ENCODE measurements around the gene RNF40.

Gene RNF40

DNA sequence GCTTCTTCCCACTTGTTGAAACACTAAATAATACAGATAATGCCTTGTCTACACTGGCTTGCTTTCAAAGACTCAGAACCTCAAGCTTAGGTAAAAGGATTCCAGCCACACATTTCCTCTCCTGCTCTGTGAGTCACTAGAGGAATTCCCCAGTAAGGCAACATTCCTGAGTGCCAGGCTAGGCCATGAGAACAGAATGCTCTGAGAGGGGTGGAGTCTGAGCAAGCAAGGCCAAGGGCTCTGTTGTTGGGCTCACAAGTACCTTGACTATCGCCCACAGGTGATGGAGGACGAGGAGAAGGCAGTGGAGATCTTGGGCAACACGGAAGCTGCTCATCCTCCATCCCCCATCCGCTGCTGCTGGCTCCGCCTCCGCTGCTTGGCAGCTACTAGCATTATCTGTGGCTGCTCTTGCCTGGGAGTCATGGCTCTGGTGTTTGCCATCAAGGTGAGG lies 20.6 kb upstream of the RNF40 start:
- no peak for DNase-seq

DNA sequence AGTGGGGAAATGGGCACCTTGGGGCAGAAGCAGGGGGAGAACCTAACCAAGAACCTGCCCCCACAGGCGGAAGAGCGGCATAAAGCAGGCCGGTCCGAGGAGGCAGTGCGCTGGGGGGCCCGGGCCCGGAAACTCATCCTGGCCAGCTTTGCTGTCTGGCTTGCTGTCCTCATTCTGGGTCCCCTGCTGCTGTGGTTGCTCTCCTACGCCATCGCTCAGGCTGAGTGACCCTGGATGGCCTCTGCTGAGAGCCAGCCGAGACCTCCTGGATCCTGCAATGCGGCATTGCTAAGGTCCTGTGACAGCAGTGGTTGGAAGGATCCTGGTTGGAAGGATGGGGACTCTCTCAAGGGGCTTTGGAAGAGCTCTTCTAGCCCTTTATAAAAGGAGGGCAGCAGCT lies 18.4 kb upstream of the RNF40 start:
- no peak for DNase-seq

DNA sequence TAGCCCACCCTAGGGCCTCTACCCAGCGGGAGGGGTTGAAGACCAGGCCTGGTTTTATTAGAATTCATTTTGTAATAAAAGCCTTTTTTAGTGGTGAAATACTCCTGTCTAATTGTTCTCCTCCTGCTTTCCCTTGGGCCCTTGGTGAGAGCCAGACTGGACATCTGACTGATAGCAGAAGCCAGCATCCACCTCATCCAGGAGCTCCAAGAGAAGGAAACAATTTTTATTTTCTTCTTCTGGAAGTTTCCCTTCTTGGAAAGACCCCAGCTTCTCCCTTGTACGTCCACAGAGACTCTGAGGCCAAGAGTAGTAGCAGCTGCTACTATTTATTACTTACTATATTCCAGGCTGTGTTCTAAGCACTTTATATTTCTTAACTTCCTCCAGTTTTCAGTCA lies 17.9 kb upstream of the RNF40 start:
- DNase-seq: no peak

DNA sequence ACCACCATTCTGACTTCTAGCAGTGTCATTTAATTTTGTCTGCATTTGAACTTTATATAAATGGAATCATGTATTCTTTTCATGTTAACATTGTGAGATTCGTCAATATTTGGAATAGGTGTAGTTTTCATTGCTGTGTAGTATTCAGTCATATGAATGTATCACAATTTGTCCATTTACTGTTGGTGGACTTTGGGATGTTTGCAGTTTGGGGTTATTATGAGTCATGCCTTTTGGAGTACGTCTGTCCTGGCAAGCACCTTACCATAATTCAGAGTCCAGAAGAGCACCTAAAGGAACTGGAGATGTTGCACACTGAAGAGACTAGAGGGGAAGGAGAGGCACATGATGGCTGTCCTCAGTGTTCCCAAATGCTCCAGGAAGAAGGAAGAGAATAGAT lies 17.0 kb upstream of the RNF40 start:
- no peak for DNase-seq

DNA sequence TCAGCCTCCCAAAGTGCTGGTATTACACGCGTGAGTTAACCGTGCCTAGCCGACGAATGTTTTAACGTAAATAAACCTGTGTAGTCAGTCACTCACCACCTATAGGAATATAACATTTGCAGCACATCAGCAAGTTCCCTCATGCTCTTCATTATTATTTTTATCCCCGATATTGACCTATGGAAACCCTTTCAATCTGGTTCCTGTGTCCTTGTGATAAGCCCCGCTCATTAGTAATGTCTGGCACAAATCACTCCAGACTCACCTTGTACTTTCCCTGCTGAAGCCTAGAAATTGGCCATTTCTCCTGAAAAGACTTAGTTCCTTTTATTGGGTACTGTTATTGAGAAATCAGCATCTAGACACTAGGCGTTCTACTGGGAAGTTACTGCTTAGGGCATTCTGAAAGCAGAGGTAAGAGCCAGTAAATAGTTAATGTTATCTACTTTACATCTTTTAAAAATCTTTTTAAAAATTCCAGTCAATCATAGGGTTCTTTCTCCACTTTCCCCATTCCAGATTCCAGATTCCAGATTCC lies 15.4 kb upstream of the RNF40 start:
- no peak for DNase-seq

DNA sequence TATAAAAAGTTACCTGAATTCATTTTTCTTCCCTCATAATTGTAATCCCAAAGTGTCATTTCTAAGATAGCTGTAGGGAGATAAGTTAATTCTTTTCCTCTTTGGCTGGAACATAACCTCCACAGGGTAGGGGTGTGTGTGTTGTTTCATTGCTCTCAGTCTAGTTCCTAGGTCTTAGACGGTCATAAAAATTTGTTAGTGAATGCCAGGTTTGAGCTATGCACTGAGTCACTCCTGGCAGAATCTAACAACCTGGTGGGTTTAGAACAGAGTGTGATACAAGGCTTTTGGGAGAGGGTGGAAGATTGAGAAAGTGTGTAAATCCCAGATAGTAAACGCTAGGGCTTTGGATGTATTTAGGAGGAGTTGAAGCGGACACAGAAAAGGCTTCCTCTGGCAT lies 14.8 kb upstream of the RNF40 start:
- no peak for DNase-seq

DNA sequence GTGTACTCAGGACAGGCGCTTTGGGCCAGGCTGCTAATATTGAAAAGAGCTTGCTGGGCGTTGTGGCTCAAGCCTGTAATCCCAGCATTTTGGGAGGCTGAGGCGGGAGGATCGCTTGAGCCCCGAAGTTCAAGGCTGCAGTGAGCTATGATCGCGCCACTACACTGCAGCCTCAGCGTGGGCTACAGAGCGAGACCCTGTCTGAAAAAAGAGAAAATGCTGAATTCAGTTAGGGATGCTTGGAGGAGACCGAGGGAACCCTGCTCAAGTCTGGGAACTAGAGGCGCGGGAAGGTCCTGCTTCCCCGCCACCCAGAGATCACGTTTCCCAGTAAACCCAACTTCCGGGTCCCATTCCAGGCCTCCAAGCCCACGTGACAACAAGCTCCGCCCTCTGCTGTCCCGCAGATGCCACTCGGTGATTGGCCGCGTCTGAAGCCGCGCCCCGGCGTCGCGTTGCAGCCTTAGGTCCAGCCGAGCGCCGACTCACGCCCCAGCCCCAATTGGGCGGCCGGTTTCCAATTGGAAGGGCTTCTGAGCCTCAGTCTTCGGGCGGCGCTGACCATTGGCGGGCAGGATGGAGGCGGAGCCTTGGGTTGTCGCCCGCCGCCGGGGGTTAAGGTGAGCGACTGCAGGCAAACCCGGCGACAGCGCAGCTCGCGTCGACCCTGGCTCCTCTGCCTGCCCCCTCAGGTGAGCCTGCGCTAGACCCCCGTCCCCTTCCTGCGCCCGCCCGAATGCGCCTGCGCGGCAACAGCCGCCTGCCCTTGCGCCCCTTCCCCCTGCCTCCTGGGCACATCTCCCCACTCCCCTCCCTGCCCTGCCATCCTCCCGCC lies 14.1 kb upstream of the RNF40 start, which contains the start of gene PHKG2:
Gene PHKG2 (plus strand): TSS at position 627 of the 835 bp plus-strand sequence. CDS start 396 bp downstream, outside the sequence.
- peak; percentile 99 for DNase-seq

DNA sequence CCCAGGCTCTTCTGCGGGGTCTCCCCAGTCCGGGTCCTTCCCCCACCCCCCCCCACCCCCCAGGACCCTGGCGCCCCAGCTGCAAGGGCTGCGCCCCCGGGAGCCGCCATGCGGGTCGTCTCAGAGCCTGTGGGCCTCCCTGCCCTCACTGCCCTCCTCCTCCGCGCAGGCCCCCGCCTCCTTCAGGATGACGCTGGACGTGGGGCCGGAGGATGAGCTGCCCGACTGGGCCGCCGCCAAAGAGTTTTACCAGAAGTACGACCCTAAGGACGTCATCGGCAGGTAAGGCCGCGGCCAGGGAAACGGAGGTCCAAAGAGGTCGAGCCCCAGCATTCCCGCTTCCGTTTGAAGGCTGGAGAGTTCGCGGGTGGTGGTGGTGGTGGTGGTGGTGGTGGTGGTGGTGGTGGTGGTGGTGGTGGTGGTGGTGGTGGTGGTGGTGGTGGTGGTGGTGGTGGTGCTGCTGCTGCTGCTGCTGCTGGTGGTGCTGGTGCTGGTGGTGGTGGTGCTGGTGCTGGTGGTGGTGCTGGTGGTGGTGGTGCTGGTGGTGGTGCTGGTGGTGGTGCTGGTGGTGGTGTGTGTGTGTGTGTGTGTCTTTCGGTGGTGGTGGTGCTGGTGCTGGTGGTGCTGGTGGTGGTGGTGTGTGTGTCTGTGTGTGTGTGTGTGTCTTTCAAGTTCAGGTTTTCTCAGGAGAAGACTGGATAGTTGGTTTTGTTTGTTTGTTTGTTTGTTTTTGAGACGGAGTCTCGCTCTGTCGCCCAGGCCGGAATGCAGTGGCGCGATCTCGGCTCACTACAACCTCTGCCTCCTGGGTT lies 13.3 kb upstream of the RNF40 start:
- DNase-seq: peak; percentile 37

DNA sequence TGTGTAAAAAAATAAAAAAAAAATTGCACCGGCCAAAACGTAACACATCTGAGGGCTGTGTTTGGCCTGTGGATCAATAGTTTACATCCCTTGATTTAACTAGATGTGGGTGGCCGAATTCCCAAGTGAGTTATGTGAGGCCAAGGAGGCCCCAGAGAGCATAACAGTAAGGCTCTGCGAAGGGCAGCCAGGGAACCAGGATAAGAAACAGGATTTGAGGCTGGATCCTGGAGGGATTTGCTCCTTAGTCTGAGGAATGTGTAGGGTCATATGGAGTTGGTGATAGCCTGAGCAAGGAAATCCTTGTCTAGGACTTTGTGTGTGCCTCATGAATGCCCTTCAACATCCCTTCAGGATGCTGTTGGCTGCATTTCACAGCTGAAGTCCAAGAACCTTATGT lies 11.9 kb upstream of the RNF40 start:
- DNase-seq: no peak

DNA sequence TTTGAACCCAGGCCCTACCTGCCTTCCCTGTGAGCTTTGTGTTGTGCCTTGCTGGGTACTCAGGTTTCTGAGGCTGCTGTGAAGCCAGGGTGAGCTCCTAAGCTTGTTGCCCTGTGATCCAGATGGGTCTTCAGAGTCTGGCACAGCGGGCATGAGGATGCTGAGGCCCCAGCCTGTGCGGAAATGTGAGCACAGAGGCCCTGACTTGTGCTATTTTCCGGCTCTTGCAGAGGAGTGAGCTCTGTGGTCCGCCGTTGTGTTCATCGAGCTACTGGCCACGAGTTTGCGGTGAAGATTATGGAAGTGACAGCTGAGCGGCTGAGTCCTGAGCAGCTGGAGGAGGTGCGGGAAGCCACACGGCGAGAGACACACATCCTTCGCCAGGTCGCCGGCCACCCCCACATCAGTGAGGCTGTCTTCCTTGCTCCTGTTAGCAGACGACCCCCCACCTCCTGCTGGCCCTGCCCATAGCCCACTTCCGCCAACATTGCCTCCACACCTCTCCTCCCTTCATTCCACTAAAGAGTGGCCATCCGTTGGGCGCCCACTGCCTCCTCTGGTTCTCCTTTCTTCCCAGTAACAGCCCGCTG lies 11.2 kb upstream of the RNF40 start:
- no peak for DNase-seq

DNA sequence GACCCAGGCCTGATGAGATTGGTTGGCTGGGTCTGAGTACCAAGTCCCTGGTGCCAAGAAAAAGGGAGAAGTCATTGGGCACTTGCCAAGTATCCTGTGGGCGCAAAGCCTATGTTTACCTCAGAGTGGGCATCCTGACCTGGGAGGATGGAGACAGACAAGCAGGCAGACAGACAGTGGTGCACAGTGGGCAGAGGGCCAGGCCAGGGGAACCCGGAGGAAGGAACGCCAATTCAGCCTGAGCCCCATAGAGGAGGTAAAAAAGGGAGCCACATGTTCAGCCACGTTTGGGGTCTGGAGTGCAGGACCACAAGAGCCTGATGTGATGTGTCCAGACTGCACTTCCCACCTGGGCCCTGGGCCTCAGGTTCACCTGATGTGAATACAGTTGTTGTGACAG lies 8.5 kb upstream of the RNF40 start:
- no peak for DNase-seq

DNA sequence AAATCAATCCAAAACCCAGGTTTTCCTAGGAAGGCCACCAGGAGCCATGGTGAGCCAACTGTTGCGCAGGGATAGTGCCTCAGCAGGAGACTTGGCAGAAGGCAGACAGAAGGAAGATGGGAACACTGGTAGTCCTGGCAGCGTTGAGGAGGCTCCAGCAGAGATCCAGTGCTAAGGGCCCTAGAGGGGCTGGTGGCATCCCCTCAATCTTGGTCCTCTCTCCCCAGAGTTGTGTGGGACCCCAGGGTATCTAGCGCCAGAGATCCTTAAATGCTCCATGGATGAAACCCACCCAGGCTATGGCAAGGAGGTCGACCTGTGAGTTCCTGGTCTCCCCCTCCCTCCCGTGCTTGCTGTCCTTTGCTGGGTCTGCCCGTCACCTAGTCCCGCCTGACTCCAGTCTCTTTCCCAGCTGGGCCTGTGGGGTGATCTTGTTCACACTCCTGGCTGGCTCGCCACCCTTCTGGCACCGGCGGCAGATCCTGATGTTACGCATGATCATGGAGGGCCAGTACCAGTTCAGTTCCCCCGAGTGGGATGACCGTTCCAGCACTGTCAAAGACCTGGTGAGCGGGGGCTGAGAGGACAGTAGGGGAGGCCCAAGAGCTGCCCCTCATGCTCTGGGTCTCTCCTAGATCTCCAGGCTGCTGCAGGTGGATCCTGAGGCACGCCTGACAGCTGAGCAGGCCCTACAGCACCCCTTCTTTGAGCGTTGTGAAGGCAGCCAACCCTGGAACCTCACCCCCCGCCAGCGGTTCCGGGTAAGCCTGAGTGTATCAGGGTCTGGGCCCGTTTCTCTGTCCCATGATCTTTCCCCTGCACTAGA lies 6.0 kb upstream of the RNF40 start:
- DNase-seq: no peak

DNA sequence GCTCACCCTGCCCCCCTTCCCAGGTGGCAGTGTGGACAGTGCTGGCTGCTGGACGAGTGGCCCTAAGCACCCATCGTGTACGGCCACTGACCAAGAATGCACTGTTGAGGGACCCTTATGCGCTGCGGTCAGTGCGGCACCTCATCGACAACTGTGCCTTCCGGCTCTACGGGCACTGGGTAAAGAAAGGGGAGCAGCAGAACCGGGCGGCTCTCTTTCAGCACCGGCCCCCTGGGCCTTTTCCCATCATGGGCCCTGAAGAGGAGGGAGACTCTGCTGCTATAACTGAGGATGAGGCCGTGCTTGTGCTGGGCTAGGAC lies 5.4 kb upstream of the RNF40 start:
- DNase-seq: no peak

DNA sequence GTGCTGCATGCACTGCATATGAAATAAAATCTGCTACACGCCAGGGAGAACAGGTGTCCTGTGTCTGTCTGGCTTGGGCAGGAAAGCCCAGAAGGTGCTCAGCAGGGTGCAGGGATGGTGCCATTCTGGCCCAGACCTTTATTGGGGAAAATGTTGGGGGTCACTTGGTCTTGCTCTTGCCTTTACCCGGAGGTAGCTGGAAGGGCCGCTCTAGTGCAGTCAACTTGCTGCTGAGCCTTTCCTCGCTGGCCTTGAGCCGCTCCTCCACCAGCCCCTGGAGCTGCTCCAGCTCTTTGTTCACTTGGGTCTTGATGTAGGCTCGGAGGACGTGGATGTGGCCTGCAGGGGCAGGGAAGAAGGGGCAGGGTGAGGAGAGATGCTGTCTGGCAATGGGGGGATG lies 4.8 kb upstream of the RNF40 start:
- DNase-seq: no peak

DNA sequence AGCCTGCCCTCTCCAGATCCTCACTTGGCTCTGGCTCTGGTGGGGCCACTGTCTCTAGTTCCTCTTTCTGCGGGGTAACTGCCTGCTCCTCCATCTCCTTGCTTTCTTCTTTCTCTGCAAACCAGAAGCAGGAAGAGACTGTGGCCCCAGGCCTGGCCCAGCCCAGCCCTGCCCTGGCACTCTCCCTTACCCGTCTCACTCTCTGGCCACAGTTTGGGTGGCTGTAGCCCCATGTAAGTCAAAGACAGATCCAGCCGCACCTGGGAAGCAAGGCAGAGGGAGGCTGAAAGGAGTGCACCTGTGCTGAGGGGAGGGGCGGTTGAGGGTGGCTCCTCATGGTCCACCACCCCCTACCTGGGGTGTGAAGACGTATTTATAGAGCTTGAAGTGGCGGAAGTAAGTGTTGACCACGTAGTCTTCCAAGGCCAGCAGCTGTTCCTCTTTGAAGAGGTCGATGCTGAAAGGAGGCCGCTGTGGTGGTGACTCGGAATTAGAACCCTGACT lies 3.1 kb upstream of the RNF40 start:
- no peak for DNase-seq

DNA sequence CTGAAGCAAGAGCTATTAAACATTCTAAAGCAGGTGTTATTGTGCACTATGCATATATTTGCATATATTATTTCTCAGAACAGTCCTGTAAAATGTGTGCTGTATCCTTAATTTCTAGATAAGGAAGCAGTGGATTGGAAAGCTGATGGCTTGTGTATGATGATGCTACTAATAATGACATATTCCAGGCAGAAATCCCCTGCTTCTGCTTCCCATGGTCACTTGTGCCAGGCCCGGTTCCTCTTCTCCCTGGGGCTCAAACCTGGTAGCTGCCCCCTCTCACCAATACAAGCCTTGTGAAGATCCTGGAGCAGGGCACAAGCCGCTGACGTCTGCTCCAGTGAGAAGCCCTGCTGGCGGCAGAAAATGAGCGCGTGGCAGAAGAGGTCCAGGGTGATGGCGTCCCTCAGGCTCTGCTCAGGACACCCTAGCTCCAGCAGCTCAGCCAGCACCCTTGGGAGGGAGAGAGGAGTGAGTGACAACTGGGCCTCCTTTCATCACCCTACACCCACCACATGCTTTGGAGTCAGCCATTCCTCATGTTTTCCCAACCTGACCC lies 2.0 kb upstream of the RNF40 start:
- DNase-seq: no peak

DNA sequence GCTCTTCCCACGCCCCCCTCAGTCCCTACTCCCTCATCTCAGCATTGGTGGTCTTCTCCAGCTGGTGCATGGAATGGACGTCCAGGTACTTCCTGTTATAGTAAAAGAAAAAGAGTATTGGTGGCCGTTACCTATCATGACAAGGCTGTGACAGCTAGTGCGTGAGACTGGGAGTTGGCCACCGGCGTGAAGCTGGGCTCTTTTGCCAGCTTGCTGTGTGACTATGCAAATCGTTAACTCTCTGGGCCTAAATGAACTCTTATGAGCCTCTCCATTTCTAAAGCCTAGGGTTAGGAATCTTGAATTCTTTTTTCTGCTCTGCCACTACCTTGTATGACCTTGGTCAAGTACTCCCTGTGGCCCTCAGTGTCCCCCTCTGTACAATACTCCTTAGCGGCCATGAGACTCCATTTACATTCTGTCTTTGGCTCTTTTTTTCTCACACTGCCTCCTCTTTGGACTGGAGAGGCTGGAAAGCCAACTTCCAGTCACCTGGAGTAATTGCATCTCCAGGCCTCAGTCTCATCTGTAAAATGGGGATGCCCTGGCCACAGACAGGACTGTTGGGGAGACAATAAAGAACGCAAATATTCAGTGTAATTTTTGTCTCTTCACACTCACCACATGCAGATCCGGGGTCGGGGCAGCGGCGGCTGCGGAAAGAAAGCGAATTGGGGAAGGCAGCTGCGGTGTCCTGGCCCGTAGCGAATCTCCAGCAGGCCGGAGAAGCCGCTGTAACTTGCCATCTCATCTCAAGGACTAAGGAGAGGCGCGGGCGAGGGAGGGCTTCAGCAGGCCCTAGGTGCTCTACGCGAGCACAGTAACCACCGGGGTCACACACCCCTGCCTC lies 1.3 kb upstream of the RNF40 start:
- DNase-seq: no peak

DNA sequence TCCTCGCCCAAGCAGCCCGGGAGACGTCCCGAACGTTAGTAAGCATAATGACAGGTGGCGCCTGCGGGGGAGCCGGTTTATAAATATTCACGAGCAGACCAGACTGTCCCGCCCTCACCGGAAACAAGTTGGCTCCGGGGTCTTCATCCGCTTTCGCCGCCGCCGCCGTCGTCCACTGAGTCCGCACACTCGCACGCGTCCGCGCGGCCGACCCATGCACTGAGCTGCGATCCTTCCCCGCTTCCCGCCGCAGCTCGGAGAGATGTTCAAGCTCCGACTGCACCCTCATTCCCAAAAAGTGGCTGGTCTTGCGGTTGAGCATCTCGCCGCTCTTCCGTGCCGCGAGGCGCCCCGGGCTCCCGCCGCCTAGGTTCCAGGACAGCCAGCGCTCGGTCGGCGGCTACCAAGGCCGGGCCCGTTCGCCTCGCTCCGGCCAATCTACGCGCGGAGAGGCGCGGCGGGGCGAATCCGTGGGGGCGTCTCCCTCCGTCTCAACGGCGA lies 645 bp upstream of the RNF40 start:
- peak; percentile 45 for DNase-seq

DNA sequence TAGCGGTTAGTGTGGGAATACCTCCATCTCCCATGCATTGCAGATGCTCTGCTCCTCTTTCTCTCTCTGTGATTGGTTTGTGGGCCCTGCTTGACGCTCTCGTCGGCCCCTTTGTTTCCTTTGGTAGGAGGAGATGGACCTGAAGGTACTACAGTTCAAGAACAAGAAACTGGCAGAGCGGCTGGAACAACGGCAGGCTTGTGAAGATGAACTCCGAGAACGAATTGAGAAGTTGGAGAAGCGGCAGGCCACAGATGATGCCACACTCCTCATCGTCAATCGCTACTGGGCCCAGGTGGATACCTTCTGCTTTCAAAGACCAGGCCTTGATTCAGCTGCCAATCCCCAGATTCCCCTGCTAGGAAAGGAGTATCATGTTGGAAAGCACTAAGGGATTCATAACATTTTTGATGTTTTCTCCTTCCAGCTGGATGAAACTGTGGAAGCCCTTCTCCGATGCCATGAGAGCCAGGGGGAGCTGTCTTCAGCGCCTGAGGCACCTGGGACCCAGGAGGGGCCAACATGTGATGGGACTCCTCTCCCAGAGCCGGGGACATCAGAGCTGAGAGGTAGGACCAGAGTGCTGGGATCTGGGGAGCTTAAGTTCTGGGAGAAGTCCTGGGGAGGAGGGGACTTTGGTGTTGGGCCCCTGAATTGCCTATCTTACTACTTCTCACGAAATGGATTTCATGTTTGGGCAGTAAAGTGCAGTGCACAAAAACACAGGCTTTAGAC lies 1.0 kb downstream of the RNF40 start:
- DNase-seq: no peak

DNA sequence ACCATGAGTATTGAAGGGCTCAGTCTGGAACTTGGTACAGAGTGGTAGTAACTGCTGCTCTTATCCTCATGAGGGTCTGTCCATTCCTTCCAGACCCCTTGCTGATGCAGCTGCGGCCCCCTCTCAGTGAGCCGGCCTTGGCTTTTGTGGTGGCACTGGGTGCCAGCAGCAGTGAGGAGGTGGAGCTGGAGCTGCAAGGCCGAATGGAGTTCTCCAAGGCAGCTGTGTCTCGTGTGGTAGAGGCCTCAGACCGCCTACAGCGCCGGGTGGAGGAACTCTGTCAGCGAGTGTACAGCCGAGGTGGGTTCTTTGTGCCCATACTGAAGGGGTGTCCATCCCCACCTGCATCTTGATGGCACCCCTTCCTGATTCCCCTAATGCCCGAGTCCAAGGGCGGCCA lies 2.0 kb downstream of the RNF40 start:
- no peak for DNase-seq
